H1 (cell line): ENCODE results near the gene NACAD.

Experiments
- ATF3 ChIP-seq: IDR thresholded peaks from 2 replicates; pipeline ENCODE4 v1.6.1; 2011; ENCODE audit warnings: low read depth, mild to moderate bottlenecking, low read length; ENCODE audit not compliant: insufficient read depth
- CTCF ChIP-seq, 3 experiments: IDR thresholded peaks; 1 replicate in 2 of 3; 2 replicates in 1 of 3; pipeline versions ENCODE4 v1.5.1 to v1.6.1; 2011; ENCODE audit warnings: low read length in 3 of 3, mild to moderate bottlenecking in 3 of 3, inconsistent platforms in 2 of 3, low read depth in 1 of 3, moderate library complexity in 1 of 3; ENCODE audit not compliant: insufficient read depth in 1 of 3; ENCODE audit errors: control extremely low read depth in 1 of 3
- EZH2 ChIP-seq: fragments of 200-600 bp; sonication (generic); IDR thresholded peaks from 2 replicates; pipeline ENCODE4 v1.7.1; 2012; ENCODE audit warnings: low read depth, mild to moderate bottlenecking, moderate library complexity, low read length, inconsistent platforms; ENCODE audit not compliant: severe bottlenecking
- JUND ChIP-seq: IDR thresholded peaks from 2 replicates; pipeline ENCODE4 v1.6.1; 2011; ENCODE audit warnings: mild to moderate bottlenecking, improper control_type of control experiment, low read length
- POU5F1 ChIP-seq: IDR thresholded peaks from 2 replicates; pipeline ENCODE4 v1.6.1; 2011; ENCODE audit warnings: low read depth, mild to moderate bottlenecking, low read length, moderate library complexity
- SAP30 ChIP-seq: fragments of 300-600 bp; sonication (generic); IDR thresholded peaks from 2 replicates; pipeline ENCODE4 v1.7.1; 2012; ENCODE audit warnings: low read length, moderate library complexity, mild to moderate bottlenecking, inconsistent platforms; ENCODE audit not compliant: insufficient read depth, insufficient replicate concordance
- SIN3A ChIP-seq, 2 experiments: IDR thresholded peaks in 1 of 2; conservative IDR thresholded peaks in 1 of 2; 2 replicates each; pipeline ENCODE4 v1.6.1; 2011 to 2012; ENCODE audit warnings: low read length in 2 of 2, improper control_type of control experiment in 1 of 2, low read depth in 1 of 2, mild to moderate bottlenecking in 1 of 2
- YY1 ChIP-seq: IDR thresholded peaks from 2 replicates; pipeline ENCODE4 v1.6.1; 2011; ENCODE audit warnings: low read depth, mild to moderate bottlenecking, low read length
- ZNF274 ChIP-seq: IDR thresholded peaks from 2 replicates; pipeline ENCODE4 v1.7.0; 2012; ENCODE audit warnings: low read length, borderline replicate concordance; ENCODE audit errors: extremely low read depth

GRCh38 chr7:45129906-45130305 is 41.1 kb upstream of the NACAD start:
- TF ChIP-seq ATF3 (no peak), CTCF (IDR thresholded peaks at IDR 0.05; ENCODE audit: control extremely low read depth in 1 of 3, insufficient read depth in 1 of 3, low read depth in 1 of 3, low read length in 3 of 3) (no peak), ZNF274 (no peak), JUND (no peak), EZH2 (no peak), SIN3A (conservative IDR thresholded peaks at IDR 0.05 in 1 of 2, IDR thresholded peaks at IDR 0.05 in 1 of 2; ENCODE audit: low read depth in 1 of 2, low read length in 2 of 2) (no peak), YY1 (no peak), SAP30 (no peak), POU5F1 (no peak)
